ENCODE results near the gene OCSTAMP. TPM values are rescaled to one million over a fixed set of nuclear protein-coding genes. Genes with fewer than 3 reads are reported as not detected.

OCSTAMP gene
- total RNA-seq, 3 donors from 2014 or later, result 0.32 TPM; not detected in 2

GRCh38 chr20:46557231-46557956 is 6.9 kb upstream of the OCSTAMP start:
- H3K27ac ChIP-seq, result no peak overlapping the region
- no peaks in the 10 kb centered on the region for H3K4me1 ChIP-seq
- no peaks in the 10 kb centered on the region for H3K36me3 ChIP-seq
- peaks cover 0 to 3% of the 10 kb centered on the region in 2 donors for H3K27me3 ChIP-seq
- DNase-seq (ENCODE audit: low spot score in 2 of 2), result no peak
- no peaks in the 10 kb centered on the region for H3K9me3 ChIP-seq
- intact Hi-C loops (cut with DNase I; ENCODE audit: low total_unique reads), result no loop called here
- no peak overlapping the region for H3K4me3 ChIP-seq
- no peak for TF ChIP-seq POLR2AphosphoS5 (IDR thresholded peaks at IDR 0.05)
- no peak for TF ChIP-seq POLR2A (IDR thresholded peaks at IDR 0.05)
- TF ChIP-seq, protein P1, sequence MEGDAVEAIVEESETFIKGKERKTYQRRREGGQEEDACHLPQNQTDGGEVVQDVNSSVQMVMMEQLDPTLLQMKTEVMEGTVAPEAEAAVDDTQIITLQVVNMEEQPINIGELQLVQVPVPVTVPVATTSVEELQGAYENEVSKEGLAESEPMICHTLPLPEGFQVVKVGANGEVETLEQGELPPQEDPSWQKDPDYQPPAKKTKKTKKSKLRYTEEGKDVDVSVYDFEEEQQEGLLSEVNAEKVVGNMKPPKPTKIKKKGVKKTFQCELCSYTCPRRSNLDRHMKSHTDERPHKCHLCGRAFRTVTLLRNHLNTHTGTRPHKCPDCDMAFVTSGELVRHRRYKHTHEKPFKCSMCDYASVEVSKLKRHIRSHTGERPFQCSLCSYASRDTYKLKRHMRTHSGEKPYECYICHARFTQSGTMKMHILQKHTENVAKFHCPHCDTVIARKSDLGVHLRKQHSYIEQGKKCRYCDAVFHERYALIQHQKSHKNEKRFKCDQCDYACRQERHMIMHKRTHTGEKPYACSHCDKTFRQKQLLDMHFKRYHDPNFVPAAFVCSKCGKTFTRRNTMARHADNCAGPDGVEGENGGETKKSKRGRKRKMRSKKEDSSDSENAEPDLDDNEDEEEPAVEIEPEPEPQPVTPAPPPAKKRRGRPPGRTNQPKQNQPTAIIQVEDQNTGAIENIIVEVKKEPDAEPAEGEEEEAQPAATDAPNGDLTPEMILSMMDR (IDR thresholded peaks at IDR 0.05), result no peak

GRCh38 chr20:46555370-46555956 is 5.0 kb upstream of the OCSTAMP start:
- Histone ChIP-seq H3K4me3 (no peak overlapping the region), H3K27me3 (peaks cover 0 to 6% of the 10 kb centered on the region in 2 donors), H3K9me3 (no peaks in the 10 kb centered on the region), H3K4me1 (no peaks in the 10 kb centered on the region), H3K36me3 (no peaks in the 10 kb centered on the region), H3K27ac (no peak overlapping the region)
- DNase-seq (ENCODE audit: low spot score in 2 of 2), result no peak
- TF ChIP-seq POLR2AphosphoS5 (IDR thresholded peaks at IDR 0.05), result no peak
- TF ChIP-seq POLR2A (IDR thresholded peaks at IDR 0.05), result no peak
- TF ChIP-seq, protein P1 (IDR thresholded peaks at IDR 0.05), result no peak
- intact Hi-C loops (cut with DNase I; ENCODE audit: low total_unique reads), result no loop called here

- H3K27ac ChIP-seq, result no peak overlapping the region
- intact Hi-C loops (cut with DNase I; ENCODE audit: low total_unique reads), result no loop called here
- no peaks in the 10 kb centered on the region for H3K36me3 ChIP-seq
- no peaks in the 10 kb centered on the region for H3K4me1 ChIP-seq
- DNase-seq (ENCODE audit: low spot score in 2 of 2), result no peak
- peaks cover 0 to 6% of the 10 kb centered on the region in 2 donors for H3K27me3 ChIP-seq
- TF ChIP-seq POLR2AphosphoS5 (IDR thresholded peaks at IDR 0.05), result no peak
- TF ChIP-seq, protein P1 (IDR thresholded peaks at IDR 0.05), result no peak
- no peak for TF ChIP-seq POLR2A (IDR thresholded peaks at IDR 0.05)
- no peak overlapping the region for H3K4me3 ChIP-seq
- no peaks in the 10 kb centered on the region for H3K9me3 ChIP-seq
Observed at GRCh38 chr20:46554828-46555227, 4.4 kb upstream of the OCSTAMP start.

- Histone ChIP-seq H3K36me3 (no peaks in the 10 kb centered on the region), H3K9me3 (no peaks in the 10 kb centered on the region), H3K27me3 (peaks cover 0 to 6% of the 10 kb centered on the region in 2 donors), H3K27ac (no peak overlapping the region), H3K4me3 (no peak overlapping the region), H3K4me1 (no peaks in the 10 kb centered on the region)
- no peak for DNase-seq (ENCODE audit: low spot score in 2 of 2)
- TF ChIP-seq, protein P1 (IDR thresholded peaks at IDR 0.05), result no peak
- TF ChIP-seq POLR2AphosphoS5 (IDR thresholded peaks at IDR 0.05) (no peak), POLR2A (IDR thresholded peaks at IDR 0.05) (no peak)
- intact Hi-C loops (cut with DNase I; ENCODE audit: low total_unique reads), result no loop called here
Observed at GRCh38 chr20:46553926-46554325, 3.5 kb upstream of the OCSTAMP start.
